Left ventricle myocardium inferior (tissue), 1 donor: Measurements from ENCODE around the gene GRPEL2. TPM values are rescaled to one million over a fixed set of nuclear protein-coding genes. Genes with fewer than 3 reads are reported as not detected.

Source experiments
- DNase-seq: peaks from one replicate; pipeline ENCODE4 v3.0.0-alpha.2; 2020
- H3K27ac ChIP-seq: fragments of 200-600 bp; replicated peaks from 2 replicates; pipeline ENCODE4 v1.8.0; 2021
- H3K27me3 ChIP-seq: fragments of 200-600 bp; 2 replicates; pipeline ENCODE4 v1.8.0; 2021; ENCODE audit warnings: low read depth
- H3K36me3 ChIP-seq: fragments of 200-600 bp; 2 replicates; pipeline ENCODE4 v1.8.0; 2021
- H3K4me1 ChIP-seq: fragments of 200-600 bp; 2 replicates; pipeline ENCODE4 v1.8.0; 2021
- H3K4me3 ChIP-seq: fragments of 200-600 bp; 2 replicates; pipeline ENCODE4 v1.8.0; 2021; ENCODE audit warnings: mild to moderate bottlenecking, moderate library complexity
- H3K9me3 ChIP-seq: fragments of 200-600 bp; replicated peaks from 2 replicates; pipeline ENCODE4 v1.8.0; 2021
- CTCF ChIP-seq: fragments of 200-600 bp; IDR thresholded peaks from 2 replicates; pipeline ENCODE4 v1.8.0; 2021; ENCODE audit warnings: antibody characterized with exemption, mild to moderate bottlenecking, borderline replicate concordance
- intact Hi-C: fragments of 100-400 bp; cut with micrococcal nuclease; formaldehyde crosslinking; loops from one replicate; pipeline ENCODE4 v1.11.0; 2022
- total RNA-seq: library from RNA; stranded (reverse); fragmentation: NEBNext Ultra II Directional; extraction: Animal tissue kit (Norgen Biotek cat#: 25700); gene quantifications from one replicate; pipeline ENCODE4 v1.2.1, GENCODE V29; 2021
- donor health status: DM: no; HTN: yes; CAD: no; lungs with severe emphysema.

GRPEL2 gene
- total RNA-seq, 1 donor from 2014 or later: 7.6 TPM

- DNase-seq: no peak
- Histone ChIP-seq H3K9me3 (no peaks in the 10 kb centered on the region), H3K4me3 (no peak overlapping the region), H3K4me1 (peaks cover 20% of the 10 kb centered on the region), H3K27ac (no peak overlapping the region), H3K36me3 (no peaks in the 10 kb centered on the region), H3K27me3 (no peaks in the 10 kb centered on the region)
- intact Hi-C loops: no loop called here
- no peak for TF ChIP-seq CTCF
These were observed 31.6 kb downstream of the GRPEL2 start for GRCh38 chr5:149376711-149377447.

- H3K4me1 ChIP-seq: peaks cover 30% of the 10 kb centered on the region
- no peak for DNase-seq
- H3K27ac ChIP-seq: no peak overlapping the region
These were observed 33.0 kb downstream of the GRPEL2 start for GRCh38 chr5:149378241-149378820.

GRCh38 chr5:149379177-149379761 is 34.0 kb downstream of the GRPEL2 start, which contains the start of gene IL17B:
IL17B (minus strand) TSS chr5:149379292; CDS start chr5:149379225, 67 bp downstream.
- H3K9me3 ChIP-seq: no peaks in the 10 kb centered on the region
- no peak within 1 kb of the TSS for H3K4me3 ChIP-seq
- no peaks in the 10 kb centered on the region for H3K27me3 ChIP-seq
- peaks cover 40% of the 10 kb centered on the region for H3K4me1 ChIP-seq
- no peak within 1 kb of the TSS for H3K27ac ChIP-seq
- no peak for TF ChIP-seq CTCF
- DNase-seq: no peak
- intact Hi-C loops: no loop called here
- no peaks in the 10 kb centered on the region for H3K36me3 ChIP-seq

More at GRCh38 chr5:149378241-149378820, 33.0 kb downstream of the GRPEL2 start:
- no peaks in the 10 kb centered on the region for H3K27me3 ChIP-seq
- H3K36me3 ChIP-seq: no peaks in the 10 kb centered on the region
- intact Hi-C loops: no loop called here
- H3K9me3 ChIP-seq: no peaks in the 10 kb centered on the region
- TF ChIP-seq CTCF: no peak
- no peak overlapping the region for H3K4me3 ChIP-seq

- Histone ChIP-seq H3K27ac (no peak overlapping the region), H3K27me3 (no peaks in the 10 kb centered on the region), H3K9me3 (no peaks in the 10 kb centered on the region), H3K4me3 (no peak overlapping the region), H3K36me3 (no peaks in the 10 kb centered on the region), H3K4me1 (peaks cover 46% of the 10 kb centered on the region)
- no peak for TF ChIP-seq CTCF
- no peak for DNase-seq
- intact Hi-C loops: loop anchor here (5.0 kb wide), 1 partner anchor 187 kb away; no protein-coding TSS in a partner anchor
These were observed 34.6 kb downstream of the GRPEL2 start for GRCh38 chr5:149379818-149380374.

GRCh38 chr5:149380466-149381121 is 35.3 kb downstream of the GRPEL2 start:
- no peak for DNase-seq
- Histone ChIP-seq H3K4me1 (peaks cover 52% of the 10 kb centered on the region), H3K36me3 (no peaks in the 10 kb centered on the region), H3K9me3 (no peaks in the 10 kb centered on the region), H3K4me3 (no peak overlapping the region), H3K27ac (peak overlapping the region; percentile 94), H3K27me3 (no peaks in the 10 kb centered on the region)
- TF ChIP-seq CTCF: no peak
- intact Hi-C loops: loop anchor here (5.0 kb wide), 1 partner anchor 187 kb away; no protein-coding TSS in a partner anchor
